Vagina (tissue), 2 donors: Measurements from ENCODE around the gene ABAT. TPM values are rescaled to one million over a fixed set of nuclear protein-coding genes. Genes with fewer than 3 reads are reported as not detected.

Experiments
- DNase-seq, 2 donors: peaks; one replicate each; pipeline ENCODE4 v3.0.0-alpha.2; 2017; ENCODE audit errors: extremely low spot score in 2 of 2
- H3K27ac ChIP-seq: fragments of 200-600 bp; sonication (generic); one replicate; pipeline ENCODE4 v1.5.1; 2019
- H3K27me3 ChIP-seq: fragments of 200-600 bp; sonication (generic); one replicate; pipeline ENCODE4 v1.5.1; 2019
- H3K36me3 ChIP-seq, 2 donors: fragments of 200-600 bp; sonication (generic); one replicate each; pipeline ENCODE4 v1.5.1; 2017 to 2019
- H3K4me1 ChIP-seq: fragments of 200-600 bp; sonication (generic); one replicate; pipeline ENCODE4 v1.5.1; 2019
- H3K4me3 ChIP-seq, 2 donors: fragments of 200-600 bp; sonication (generic); 1 replicate in 1 of 2; 2 replicates in 1 of 2; pipeline ENCODE4 v1.5.1; 2016 to 2019
- H3K9me3 ChIP-seq: fragments of 200-600 bp; sonication (generic); one replicate; pipeline ENCODE4 v1.5.1; 2019
- POLR2A ChIP-seq, 2 donors: fragments of 450-650 bp; IDR thresholded peaks; one replicate each; pipeline ENCODE4 v1.6.1; 2017; ENCODE audit warnings: antibody characterized with exemption in 2 of 2, mild to moderate bottlenecking in 2 of 2, moderate library complexity in 2 of 2
- POLR2AphosphoS5 ChIP-seq, 2 donors: sonication (generic); formaldehyde crosslinking; IDR thresholded peaks; one replicate each; pipeline ENCODE4 v1.9.0; 2017; ENCODE audit warnings: antibody characterized with exemption in 2 of 2, mild to moderate bottlenecking in 2 of 2, low read depth in 1 of 2; ENCODE audit not compliant: insufficient read depth in 1 of 2
- intact Hi-C: fragments of 100-400 bp; cut with DNase I; formaldehyde crosslinking; loops from one replicate; pipeline ENCODE4 v1.15.1; 2023
- total RNA-seq: library from RNA; depleted of rRNA; stranded (reverse); fragments of >200 nt; gene quantifications from one replicate; pipeline ENCODE4 v1.2.3, GENCODE V29; 2016
- TF ChIP-seq, protein P1 (sequence below), 3 experiments: fragments of 450-650 bp in 2 of 3; fragments of 200-600 bp in 1 of 3; sonication (generic) in 1 of 3; IDR thresholded peaks; one replicate each; pipeline ENCODE4 v1.5.1; 2017 to 2019; ENCODE audit warnings: antibody characterized with exemption in 3 of 3, mild to moderate bottlenecking in 2 of 3, moderate library complexity in 2 of 3

Gene ABAT
- total RNA-seq, 1 donor from 2014 or later: 3.9 TPM

DNA sequence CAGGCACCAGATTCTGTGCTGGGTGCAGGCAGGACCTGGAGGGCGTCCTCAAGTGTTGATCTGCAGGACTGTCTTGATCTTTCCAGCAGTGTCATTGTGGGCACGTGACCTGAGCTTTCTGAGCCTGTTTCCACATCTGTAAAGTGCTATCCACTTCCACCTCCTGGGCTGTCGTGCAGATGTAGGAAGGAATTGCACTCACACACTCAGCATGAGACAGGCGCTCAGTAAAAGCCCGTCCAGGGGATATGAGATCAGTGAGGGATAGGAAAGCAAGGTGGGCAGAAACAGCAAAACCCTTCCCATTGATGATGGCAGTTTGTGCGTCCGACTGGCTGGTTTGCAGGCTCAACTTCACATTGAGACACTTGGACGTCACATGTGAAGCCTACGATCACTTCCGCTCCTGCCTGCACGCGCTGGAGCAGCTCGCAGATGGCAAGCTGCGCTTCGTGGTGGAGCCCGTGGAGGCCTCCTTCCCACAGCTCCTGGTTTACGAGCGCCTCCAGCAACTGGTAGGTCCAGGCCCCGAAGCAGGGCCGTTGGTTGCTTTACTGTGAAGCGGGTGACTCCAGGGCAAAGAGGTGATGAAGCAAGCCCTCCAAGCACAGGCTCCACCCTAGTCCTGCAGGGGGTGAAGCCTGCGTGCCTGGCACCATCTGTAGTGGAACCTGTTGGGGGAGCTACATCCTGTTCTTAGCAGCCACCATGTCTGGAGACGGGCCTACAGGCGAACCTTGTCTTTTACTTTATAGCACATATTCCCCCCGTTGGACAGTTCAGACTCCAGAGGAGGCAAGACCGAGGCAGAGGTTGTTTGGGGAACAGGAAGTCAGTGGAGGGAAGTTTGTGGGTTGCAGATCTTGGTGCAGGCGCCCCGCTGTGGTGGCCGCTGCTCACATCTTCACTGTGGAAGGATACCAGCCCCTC, 29.9 kb upstream of the ABAT start:
- H3K4me1 ChIP-seq: no peaks in the 10 kb centered on the region
- H3K36me3 ChIP-seq: peaks cover 0 to 65% of the 10 kb centered on the region in 2 donors
- H3K4me3 ChIP-seq: no peak overlapping the region
- intact Hi-C loops: no loop called here
- H3K27me3 ChIP-seq: no peaks in the 10 kb centered on the region
- no peak overlapping the region for H3K27ac ChIP-seq
- no peak for DNase-seq
- TF ChIP-seq, protein P1, sequence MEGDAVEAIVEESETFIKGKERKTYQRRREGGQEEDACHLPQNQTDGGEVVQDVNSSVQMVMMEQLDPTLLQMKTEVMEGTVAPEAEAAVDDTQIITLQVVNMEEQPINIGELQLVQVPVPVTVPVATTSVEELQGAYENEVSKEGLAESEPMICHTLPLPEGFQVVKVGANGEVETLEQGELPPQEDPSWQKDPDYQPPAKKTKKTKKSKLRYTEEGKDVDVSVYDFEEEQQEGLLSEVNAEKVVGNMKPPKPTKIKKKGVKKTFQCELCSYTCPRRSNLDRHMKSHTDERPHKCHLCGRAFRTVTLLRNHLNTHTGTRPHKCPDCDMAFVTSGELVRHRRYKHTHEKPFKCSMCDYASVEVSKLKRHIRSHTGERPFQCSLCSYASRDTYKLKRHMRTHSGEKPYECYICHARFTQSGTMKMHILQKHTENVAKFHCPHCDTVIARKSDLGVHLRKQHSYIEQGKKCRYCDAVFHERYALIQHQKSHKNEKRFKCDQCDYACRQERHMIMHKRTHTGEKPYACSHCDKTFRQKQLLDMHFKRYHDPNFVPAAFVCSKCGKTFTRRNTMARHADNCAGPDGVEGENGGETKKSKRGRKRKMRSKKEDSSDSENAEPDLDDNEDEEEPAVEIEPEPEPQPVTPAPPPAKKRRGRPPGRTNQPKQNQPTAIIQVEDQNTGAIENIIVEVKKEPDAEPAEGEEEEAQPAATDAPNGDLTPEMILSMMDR (IDR thresholded peaks at IDR 0.05): no peak
- TF ChIP-seq POLR2A (IDR thresholded peaks at IDR 0.05): no peak
- no peak for TF ChIP-seq POLR2AphosphoS5 (IDR thresholded peaks at IDR 0.05; ENCODE audit: insufficient read depth in 1 of 2, low read depth in 1 of 2)
- H3K9me3 ChIP-seq: no peaks in the 10 kb centered on the region

DNA sequence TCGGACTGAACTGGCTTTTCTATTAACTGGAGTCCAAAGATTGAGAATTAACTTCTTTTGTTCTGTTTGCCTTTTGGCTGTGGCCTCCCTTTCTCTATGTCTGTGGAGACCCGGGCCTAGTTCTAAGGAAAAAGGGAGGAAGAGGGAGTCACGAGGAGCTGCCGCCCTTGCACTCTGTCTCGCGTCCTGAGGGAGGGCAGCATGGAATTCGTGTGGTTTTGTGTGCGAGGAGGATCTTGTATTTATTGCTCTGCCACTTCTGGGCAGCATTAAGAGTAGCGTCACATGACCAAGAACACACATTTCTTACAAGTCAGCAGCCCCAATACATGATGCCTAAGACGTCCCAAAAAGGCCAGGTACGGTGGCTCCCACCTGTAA, 29.3 kb upstream of the ABAT start:
- Histone ChIP-seq H3K4me1 (no peaks in the 10 kb centered on the region), H3K4me3 (no peak overlapping the region), H3K27me3 (no peaks in the 10 kb centered on the region), H3K36me3 (peaks cover 0 to 60% of the 10 kb centered on the region in 2 donors), H3K27ac (no peak overlapping the region), H3K9me3 (no peaks in the 10 kb centered on the region)
- no peak for DNase-seq
- intact Hi-C loops: no loop called here
- no peak for TF ChIP-seq POLR2A (IDR thresholded peaks at IDR 0.05)
- TF ChIP-seq POLR2AphosphoS5 (IDR thresholded peaks at IDR 0.05; ENCODE audit: insufficient read depth in 1 of 2, low read depth in 1 of 2): no peak
- TF ChIP-seq, protein P1 (IDR thresholded peaks at IDR 0.05): no peak

DNA sequence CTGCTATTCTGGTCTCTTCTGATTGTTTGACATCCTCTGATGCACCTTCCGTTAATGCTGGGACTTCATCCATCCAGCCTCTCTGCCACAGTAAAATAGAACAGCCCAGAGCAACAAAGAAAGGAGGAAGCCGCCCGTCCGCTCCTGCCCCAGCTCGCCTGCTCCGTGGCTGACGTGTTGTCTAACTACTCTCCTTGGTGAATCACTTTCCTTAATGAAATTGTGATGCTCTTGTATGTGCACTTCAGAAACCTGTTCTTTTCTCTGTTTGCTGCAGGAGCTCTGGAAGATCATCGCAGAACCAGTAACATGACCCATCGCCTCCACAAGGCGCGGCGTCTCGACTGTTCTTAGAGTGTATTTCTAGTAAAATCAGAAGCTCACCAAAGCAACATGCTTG, 28.6 kb upstream of the ABAT start:
- intact Hi-C loops: no loop called here
- no peaks in the 10 kb centered on the region for H3K4me1 ChIP-seq
- no peak overlapping the region for H3K4me3 ChIP-seq
- H3K27me3 ChIP-seq: no peaks in the 10 kb centered on the region
- no peaks in the 10 kb centered on the region for H3K9me3 ChIP-seq
- no peak for DNase-seq
- TF ChIP-seq POLR2A (IDR thresholded peaks at IDR 0.05) (no peak), POLR2AphosphoS5 (IDR thresholded peaks at IDR 0.05; ENCODE audit: insufficient read depth in 1 of 2, low read depth in 1 of 2) (no peak)
- TF ChIP-seq, protein P1 (IDR thresholded peaks at IDR 0.05): no peak
- no peak overlapping the region for H3K27ac ChIP-seq
- peaks cover 0 to 60% of the 10 kb centered on the region in 2 donors for H3K36me3 ChIP-seq

DNA sequence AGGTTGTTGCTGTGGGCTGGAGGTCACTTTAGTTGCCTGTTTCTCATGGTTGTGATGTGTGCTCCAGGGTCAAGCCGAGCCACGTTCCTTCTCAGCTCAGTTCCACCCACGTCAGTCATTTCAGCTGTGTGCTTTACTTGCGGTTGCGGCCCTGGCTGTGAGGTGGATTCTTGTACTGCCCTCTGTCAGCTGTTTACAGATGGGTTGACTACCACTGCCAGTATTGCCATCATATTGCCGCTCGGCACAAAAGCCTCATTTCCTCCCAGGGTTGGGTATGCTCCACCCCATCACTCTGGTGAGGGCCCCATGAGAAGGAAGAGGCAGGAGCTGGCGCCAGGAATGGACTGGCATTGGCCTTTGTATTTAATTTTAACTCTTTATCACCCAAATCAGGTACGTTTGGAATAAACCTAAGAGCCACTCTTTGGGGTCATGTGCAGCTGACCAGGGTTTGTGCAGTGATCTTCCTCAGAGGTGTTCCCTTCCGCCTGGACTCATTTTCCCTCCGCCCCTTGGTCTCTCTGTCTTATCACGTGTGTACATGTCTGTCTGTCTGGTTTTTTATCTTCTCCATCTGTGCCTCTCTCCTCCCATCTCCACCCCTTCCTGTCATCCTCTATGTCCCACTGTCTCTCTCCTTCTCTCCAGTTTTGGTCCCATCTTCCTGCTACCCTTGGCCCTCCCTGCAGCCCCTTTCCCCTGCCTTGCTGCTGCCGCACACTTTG, 27.9 kb upstream of the ABAT start:
- Histone ChIP-seq H3K9me3 (no peaks in the 10 kb centered on the region), H3K4me1 (no peaks in the 10 kb centered on the region), H3K36me3 (peaks cover 0 to 54% of the 10 kb centered on the region in 2 donors), H3K27me3 (no peaks in the 10 kb centered on the region), H3K4me3 (no peak overlapping the region), H3K27ac (no peak overlapping the region)
- intact Hi-C loops: no loop called here
- TF ChIP-seq POLR2AphosphoS5 (IDR thresholded peaks at IDR 0.05; ENCODE audit: insufficient read depth in 1 of 2, low read depth in 1 of 2) (no peak), POLR2A (IDR thresholded peaks at IDR 0.05) (no peak)
- TF ChIP-seq, protein P1 (IDR thresholded peaks at IDR 0.05): no peak
- DNase-seq: no peak
